Skin epidermis (tissue), 12 donors: ENCODE data around the gene PRICKLE2.

Experiments
- H3K27ac ChIP-seq, 21 experiments: fragments of 200-600 bp; sonication (generic) in 11 of 21; one replicate each; pipeline ENCODE4 v1.5.0; 2020; ENCODE audit warnings: mild to moderate bottlenecking in 3 of 21, inconsistent platforms in 2 of 21, moderate library complexity in 2 of 21
- H3K4me3 ChIP-seq, 7 experiments: fragments of 200-600 bp; sonication (generic) in 2 of 7; one replicate each; pipeline ENCODE4 v1.5.0; 2020; ENCODE audit warnings: inconsistent platforms in 2 of 7, mild to moderate bottlenecking in 2 of 7, moderate library complexity in 1 of 7

PRICKLE2 gene

DNA sequence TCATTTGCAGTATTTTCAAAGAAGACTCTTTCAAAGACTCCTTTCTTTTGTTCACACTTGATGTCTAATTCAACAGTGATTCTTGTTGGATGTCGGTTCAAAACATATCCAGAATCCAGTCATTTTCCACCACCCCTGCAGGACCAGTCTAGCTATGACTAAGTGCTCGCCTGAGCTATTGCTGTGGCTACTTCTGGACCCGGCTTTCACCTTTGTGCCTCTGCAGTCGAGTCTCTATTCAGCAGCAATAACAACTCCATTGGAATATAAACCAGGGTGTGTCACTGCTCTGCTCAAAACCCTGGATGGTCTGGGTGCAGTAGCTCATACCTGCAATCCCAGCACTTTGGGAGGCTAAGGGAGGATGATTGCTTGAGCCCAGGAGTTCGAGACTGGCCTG lies 55.0 kb downstream of the PRICKLE2 start:
- no peak overlapping the region for H3K4me3 ChIP-seq
- H3K27ac ChIP-seq: no peak overlapping the region

DNA sequence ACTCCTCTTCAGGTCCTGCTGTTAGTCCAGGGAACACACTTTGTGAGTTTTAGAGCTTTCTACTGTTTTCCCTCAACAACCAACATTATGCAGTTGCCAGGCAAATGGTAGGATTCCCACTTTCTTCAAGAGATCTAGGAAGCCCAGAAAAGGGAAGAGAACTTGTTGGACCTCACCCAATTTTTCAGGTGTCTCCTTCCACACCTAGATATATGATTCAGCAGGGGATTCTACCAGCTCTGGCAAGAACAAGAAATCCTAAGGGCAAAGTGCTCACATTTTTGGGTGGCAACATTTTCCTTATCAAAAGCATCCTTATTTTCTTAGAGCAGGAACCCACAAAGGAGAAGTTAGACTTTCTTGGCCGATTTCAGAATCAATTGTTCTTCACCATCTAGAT lies 57.4 kb downstream of the PRICKLE2 start:
- Histone ChIP-seq H3K27ac (peak overlapping the region in 11 of 21 experiments; percentile 3 to 69 (median 45)), H3K4me3 (no peak overlapping the region)

- H3K27ac ChIP-seq: peak overlapping the region in 10 of 21 experiments; percentile 3 to 69 (median 48)
- H3K4me3 ChIP-seq: no peak overlapping the region
Measured at GRCh38 chr3:64167351-64167750, 57.9 kb downstream of the PRICKLE2 start.

DNA sequence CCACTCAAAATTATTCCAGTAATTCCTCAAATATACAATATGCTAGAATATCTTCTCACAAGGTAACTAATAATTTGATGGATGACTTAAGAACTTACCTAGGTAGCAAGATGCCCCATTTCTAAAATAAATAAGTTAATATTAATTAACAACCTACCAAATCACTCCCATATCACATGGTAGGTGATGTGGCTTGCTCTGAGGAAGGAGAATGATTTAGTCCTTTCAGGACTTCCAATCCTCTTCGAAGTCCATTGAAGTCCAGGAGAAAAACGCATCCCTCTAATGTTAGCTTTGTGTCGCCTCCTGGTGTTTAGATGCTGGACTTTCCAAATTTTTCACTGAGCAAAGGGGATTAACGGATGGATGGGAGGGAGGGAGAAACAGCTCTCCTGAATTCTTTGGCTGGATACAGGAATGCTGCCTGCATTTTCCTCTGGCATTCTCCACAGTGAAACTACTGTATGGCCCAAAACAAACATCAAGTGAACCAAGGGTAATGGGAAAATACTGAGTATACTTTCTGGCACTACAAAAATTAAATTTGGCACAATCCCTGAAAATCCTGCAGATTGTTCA lies 58.6 kb downstream of the PRICKLE2 start:
- Histone ChIP-seq H3K4me3 (no peak overlapping the region), H3K27ac (peak overlapping the region in 4 of 21 experiments; percentile 16 to 69 (median 36))

DNA sequence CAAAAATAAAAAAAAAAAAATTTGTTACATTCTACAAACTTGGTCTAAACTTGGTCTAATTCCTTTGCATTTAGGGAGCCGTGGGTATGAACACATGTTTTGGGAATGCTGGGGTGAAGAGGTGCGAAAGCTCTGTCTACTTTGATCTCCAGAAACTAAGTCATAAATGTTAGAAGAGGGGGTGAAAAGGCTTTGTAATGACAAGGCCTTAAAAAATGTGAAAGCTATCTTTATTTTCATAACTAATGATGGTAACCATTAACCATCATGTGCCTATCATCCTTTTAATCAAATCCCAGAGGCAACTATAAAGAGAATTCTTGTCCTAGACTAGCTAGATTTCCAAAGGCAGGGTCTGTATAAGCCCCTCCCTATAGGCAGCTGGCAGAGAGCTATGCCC lies 60.9 kb downstream of the PRICKLE2 start:
- no peak overlapping the region for H3K4me3 ChIP-seq
- peak overlapping the region in 10 of 21 experiments; percentile 18 to 82 (median 53) for H3K27ac ChIP-seq

- Histone ChIP-seq H3K4me3 (no peak overlapping the region), H3K27ac (peak overlapping the region in 19 of 21 experiments; percentile 9 to 82 (median 54))
Measured at GRCh38 chr3:64163755-64164148, 61.5 kb downstream of the PRICKLE2 start.

DNA sequence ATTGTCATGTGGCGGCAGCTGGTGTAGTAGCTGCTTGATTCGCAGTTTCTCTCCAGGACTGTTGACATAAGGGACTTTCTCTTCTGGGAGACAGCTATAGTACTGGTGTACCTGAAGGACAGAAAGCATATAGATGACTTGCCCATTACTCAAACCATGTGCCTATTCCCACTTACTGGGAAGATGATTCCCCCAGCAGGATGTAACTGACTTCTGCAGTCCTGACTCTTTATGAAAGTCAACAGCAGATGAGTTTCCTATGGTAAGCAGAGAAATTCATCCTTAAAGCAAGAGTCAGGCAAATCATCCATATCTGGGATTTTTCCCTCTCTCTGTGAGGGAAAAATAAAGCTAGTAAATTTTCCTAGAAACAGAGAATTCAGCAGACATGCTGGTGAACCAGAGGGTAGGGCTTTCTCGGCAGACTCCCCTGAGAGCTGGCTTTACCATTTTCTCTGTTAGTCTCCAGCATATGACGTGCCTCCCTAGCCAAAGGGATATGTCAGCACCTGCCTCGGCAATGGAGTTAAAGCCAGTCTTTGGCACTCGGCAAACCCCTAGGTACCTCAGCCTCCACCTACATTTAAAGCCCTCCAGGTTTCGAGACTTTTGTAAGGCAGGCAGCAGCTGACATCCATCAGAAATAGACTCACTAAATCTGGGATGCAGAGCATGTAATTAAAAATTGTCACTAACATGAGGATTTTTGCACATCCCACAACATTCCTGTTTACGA lies 62.1 kb downstream of the PRICKLE2 start:
- Histone ChIP-seq H3K4me3 (peak overlapping the region in 2 of 7 experiments; percentile 0 to 4), H3K27ac (peak overlapping the region in 18 of 21 experiments; percentile 9 to 82 (median 55))

GRCh38 chr3:64161481-64161952 lies 63.7 kb downstream of the PRICKLE2 start:
- Histone ChIP-seq H3K27ac (peak overlapping the region in 13 of 21 experiments; percentile 10 to 82 (median 47)), H3K4me3 (no peak overlapping the region)

- Histone ChIP-seq H3K4me3 (no peak overlapping the region), H3K27ac (no peak overlapping the region)
Measured at GRCh38 chr3:64160000-64160695, 65.1 kb downstream of the PRICKLE2 start.

GRCh38 chr3:64158334-64158733 lies 66.9 kb downstream of the PRICKLE2 start:
- Histone ChIP-seq H3K4me3 (no peak overlapping the region), H3K27ac (peak overlapping the region in 2 of 21 experiments; percentile 47 to 51)

GRCh38 chr3:64157150-64158035 lies 67.9 kb downstream of the PRICKLE2 start:
- Histone ChIP-seq H3K27ac (peak overlapping the region in 13 of 21 experiments; percentile 6 to 61 (median 32)), H3K4me3 (no peak overlapping the region)

DNA sequence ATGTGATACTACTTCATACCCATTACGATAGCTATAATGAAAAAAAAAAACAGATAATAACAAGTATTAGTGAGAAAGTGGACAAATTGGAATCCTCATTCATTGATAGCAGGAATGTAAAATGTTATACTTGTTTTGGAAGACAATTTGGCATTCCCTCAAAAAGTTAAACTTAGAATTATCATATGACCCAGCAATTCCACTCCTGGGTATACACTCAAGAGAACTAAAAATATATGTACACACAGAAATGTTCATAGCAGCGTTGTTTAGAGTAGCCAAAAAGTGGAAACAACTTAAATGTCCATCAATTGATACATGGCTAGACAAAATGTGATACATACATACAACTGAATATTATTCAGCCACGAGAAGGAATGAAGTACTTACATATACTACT lies 69.9 kb downstream of the PRICKLE2 start:
- no peak overlapping the region for H3K27ac ChIP-seq
- no peak overlapping the region for H3K4me3 ChIP-seq

GRCh38 chr3:64152676-64153466 lies 72.4 kb downstream of the PRICKLE2 start:
- peak overlapping the region in 3 of 21 experiments; percentile 29 to 37 (median 32) for H3K27ac ChIP-seq
- H3K4me3 ChIP-seq: no peak overlapping the region

DNA sequence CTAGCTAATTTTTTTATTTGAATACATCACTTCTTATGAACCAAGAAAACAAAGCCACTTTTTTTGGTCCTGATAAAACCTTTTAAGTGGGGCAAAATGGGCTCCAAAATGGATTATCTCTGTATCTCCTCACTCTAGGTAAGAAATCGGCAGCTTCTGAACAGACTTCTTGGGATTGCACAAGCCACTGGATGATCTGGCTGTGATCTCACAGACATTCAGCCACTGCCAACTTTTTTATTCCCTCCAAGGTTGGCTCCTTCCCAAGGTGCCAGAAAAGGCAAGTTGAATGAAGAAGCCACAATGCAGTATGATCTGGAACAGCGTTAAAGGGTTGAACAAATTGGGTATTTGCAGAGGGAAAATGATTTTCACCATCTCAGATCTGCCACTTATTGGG lies 73.2 kb downstream of the PRICKLE2 start:
- H3K27ac ChIP-seq: peak overlapping the region in 10 of 21 experiments; percentile 1 to 66 (median 34)
- H3K4me3 ChIP-seq: no peak overlapping the region

DNA sequence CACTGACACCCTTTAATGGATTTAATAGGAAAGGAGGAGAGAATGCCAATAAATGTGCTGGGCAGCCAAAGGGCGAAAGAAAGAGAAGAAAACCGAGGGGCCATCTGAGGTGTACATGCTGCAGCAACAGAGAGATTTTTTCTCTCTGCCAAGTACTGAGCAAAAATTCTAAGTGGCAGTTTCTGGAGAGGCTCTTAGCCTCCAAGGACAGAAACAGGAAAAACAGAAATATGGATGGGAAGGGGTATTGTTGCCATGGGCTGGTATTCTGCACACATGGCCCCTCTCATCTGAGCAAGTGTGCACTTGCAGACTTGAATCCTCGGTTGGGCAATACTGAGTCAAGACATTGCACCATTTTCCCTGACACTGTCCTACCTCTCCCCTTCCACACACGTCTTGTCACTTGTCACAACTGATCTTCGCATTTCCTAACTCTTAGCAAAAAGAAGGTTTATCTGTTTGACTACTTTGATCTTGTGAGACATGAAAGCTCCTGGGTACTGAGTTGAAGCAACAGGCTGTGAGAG lies 73.9 kb downstream of the PRICKLE2 start:
- no peak overlapping the region for H3K4me3 ChIP-seq
- peak overlapping the region in 6 of 21 experiments; percentile 1 to 66 (median 51) for H3K27ac ChIP-seq

DNA sequence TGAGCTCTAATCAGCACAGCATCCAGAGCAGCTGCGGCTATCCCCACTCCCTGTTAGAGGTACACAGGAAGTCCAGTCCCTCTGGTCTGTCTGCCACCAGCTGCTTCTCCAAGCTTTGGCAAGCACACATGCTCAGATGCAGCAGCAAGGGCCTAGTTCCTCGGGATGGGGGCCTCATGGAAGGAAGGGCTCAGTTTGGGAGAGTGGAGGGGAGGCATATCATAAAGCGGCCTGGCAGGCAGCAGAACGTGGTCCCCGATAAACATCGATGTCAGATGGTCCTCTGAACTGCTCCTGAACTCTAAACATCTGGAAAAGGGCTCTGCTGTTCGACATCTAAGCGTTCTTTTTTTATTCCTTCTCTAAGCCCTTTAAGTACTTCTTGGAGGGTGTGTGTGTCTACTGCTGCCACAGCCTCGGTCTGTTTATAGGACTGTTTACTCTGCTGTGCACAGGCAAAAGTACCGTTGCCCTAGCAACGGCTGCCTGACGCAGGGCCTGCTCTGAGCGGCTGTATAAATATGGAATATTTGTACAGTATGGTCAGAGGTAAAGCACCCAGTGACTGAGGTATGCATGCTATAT lies 74.6 kb downstream of the PRICKLE2 start:
- Histone ChIP-seq H3K27ac (peak overlapping the region in 6 of 21 experiments; percentile 20 to 67 (median 51)), H3K4me3 (no peak overlapping the region)

- no peak overlapping the region for H3K27ac ChIP-seq
- H3K4me3 ChIP-seq: no peak overlapping the region
Measured at GRCh38 chr3:64149886-64150285, 75.4 kb downstream of the PRICKLE2 start.
